Central memory CD8-positive, alpha-beta T cell (primary cell): ENCODE results near the gene NCKIPSD.
"Not testable (repeated sequence)": the region's sequence is repeated elsewhere in the genome, so short reads cannot be mapped to it uniquely, and the experiment has no call there.

ENCODE experiments used
- ATAC-seq: fragments of 150-1000 bp; cut with Tn5 transposase; replicated peaks from 2 replicates; pipeline ENCODE4 v1.10.0; 2022; ENCODE audit warnings: mild to moderate bottlenecking, moderate FRiP score, moderate number of reproducible peaks; ENCODE audit not compliant: poor library complexity, severe bottlenecking; ENCODE audit errors: extremely low read depth
- DNase-seq, 2 donors: peaks; one replicate each; pipeline ENCODE4 v3.0.0; 2021; ENCODE audit warnings: low spot score in 2 of 2
- H3K27ac Mint-ChIP-seq: one replicate; pipeline ENCODE4 v1.8.0; 2022; ENCODE audit warnings: low read depth, mild to moderate bottlenecking, moderate library complexity, mixed read lengths
- H3K27me3 Mint-ChIP-seq: one replicate; pipeline ENCODE4 v1.8.0; 2022; ENCODE audit warnings: mixed read lengths
- H3K36me3 Mint-ChIP-seq: one replicate; pipeline ENCODE4 v1.8.0; 2022; ENCODE audit warnings: mild to moderate bottlenecking, moderate library complexity, mixed read lengths; ENCODE audit not compliant: insufficient read depth
- H3K4me1 Mint-ChIP-seq: one replicate; pipeline ENCODE4 v1.8.0; 2022; ENCODE audit warnings: mixed read lengths
- H3K4me3 Mint-ChIP-seq: one replicate; pipeline ENCODE4 v1.8.0; 2022; ENCODE audit warnings: mild to moderate bottlenecking, moderate library complexity, mixed read lengths
- H3K9me3 Mint-ChIP-seq: one replicate; pipeline ENCODE4 v1.8.0; 2022; ENCODE audit warnings: mixed read lengths

NCKIPSD gene

DNA sequence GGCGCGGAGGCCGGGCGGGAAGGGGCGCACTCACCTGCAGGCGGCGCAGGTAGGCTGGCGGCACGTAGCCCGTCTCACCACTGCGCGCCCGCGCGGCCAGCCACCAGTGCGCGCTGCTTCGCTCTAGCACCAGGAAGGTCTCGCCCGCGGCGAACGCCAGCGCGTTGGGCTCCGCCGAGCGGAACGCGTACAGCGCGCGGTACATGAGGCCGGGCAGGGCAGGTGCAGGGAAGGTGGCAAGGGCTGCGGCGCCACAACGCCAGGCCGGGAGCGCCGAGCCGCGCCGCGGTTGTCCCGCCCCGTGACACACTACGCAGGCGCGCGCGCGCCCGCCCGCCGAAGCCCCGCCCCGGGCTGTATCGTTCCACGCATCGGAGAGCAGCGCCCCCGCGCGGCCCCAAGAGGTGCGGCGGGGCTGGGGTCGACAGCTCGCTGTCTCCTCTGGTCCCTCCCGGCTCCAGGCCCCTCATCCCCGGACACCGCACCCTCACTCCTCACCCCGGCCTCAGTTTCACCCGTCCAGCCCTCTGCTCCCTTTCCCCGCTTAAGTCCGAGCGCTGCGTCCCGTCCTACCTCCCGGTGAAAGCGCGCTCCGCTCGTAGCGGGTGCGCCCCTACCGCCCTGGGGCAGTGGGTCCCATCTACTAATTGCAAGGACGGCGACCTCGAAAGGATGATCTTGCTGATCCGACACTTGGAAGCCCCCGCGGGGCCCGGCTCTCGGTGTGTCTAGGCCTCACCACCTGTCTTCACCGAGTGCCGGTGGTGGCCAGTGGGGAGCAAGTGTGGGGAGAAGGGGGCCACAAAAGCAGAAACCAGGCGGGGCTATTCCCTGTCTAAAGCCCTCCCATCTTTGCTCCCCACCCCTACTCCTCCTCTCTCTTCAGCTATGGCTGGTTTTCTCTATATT is at the start of gene NCKIPSD:
Gene NCKIPSD, minus strand, starts transcription at position 313 of the 909 bp plus-strand sequence. Its CDS starts 108 bp downstream, at position 205.
- ATAC-seq (peak; percentile 81), DNase-seq (peak; percentile 82 to 89)
- H3K4me3 Mint-ChIP-seq = peak within 1 kb of the TSS; percentile 89
- peak within 1 kb of the TSS; percentile 80 for H3K27ac Mint-ChIP-seq
- H3K36me3 Mint-ChIP-seq = peaks cover 25% of the 10 kb centered on the region
- H3K27me3 Mint-ChIP-seq = no peaks in the 10 kb centered on the region
- peaks cover 30% of the 10 kb centered on the region for H3K4me1 Mint-ChIP-seq
- no peaks in the 10 kb centered on the region for H3K9me3 Mint-ChIP-seq

GRCh38 chr3:48735075-48735767 is 49.5 kb upstream of the NCKIPSD start:
- not testable (repeated sequence) for H3K27me3 Mint-ChIP-seq, ATAC-seq, DNase-seq, H3K4me3 Mint-ChIP-seq, H3K9me3 Mint-ChIP-seq, H3K4me1 Mint-ChIP-seq, H3K27ac Mint-ChIP-seq, H3K36me3 Mint-ChIP-seq

DNA sequence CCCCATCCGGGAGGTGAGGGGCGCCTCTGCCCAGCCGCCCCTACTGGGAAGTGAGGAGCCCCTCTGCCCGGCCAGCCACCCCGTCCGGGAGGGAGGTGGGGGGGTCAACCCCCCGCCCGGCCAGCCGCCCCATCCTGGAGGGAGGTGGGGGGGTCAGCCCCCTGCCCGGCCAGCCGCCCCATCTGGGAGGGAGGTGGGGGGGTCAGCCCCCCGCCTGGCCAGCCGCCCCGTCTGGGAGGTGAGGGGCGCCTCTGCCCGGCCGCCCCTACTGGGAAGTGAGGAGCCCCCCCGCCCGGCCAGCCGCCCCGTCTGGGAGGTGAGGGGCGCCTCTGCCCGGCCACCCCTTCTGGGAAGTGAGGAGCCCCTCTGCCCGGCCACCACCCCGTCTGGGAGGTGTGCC is 48.8 kb upstream of the NCKIPSD start:
- not testable (repeated sequence) for ATAC-seq, H3K4me1 Mint-ChIP-seq, DNase-seq, H3K36me3 Mint-ChIP-seq, H3K27me3 Mint-ChIP-seq, H3K9me3 Mint-ChIP-seq, H3K27ac Mint-ChIP-seq, H3K4me3 Mint-ChIP-seq

DNA sequence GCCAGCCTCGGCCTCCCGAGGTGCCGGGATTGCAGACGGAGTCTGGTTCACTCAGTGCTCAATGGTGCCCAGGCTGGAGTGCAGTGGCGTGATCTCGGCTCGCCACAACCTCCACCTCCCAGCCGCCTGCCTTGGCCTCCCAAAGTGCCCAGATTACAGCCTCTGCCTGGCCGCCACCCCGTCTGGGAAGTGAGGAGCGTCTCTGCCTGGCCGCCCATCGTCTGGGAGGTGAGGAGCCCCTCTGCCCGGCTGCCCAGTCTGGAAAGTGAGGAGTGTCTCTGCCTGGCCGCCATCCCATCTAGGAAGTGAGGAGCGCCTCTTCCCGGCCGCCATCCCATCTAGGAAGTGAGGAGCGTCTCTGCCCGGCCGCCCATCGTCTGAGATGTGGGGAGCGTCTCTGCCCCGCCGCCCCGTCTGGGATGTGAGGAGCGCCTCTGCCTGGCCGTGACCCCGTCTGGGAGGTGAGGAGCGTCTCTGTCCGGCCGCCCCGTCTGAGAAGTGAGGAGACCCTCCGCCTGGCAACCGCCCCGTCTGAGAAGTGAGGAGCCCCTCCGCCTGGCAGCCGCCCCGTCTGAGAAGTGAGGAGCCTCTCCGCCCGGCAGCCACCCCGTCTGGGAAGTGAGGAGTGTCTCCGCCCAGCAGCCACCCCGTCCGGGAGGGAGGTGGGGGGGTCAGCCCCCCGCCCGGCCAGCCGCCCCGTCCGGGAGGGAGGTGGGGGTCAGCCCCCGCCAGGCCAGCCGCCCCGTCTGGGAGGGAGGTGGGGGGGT is 48.2 kb upstream of the NCKIPSD start:
- H3K4me1 Mint-ChIP-seq, H3K27ac Mint-ChIP-seq, DNase-seq, ATAC-seq, H3K9me3 Mint-ChIP-seq, H3K4me3 Mint-ChIP-seq, H3K36me3 Mint-ChIP-seq, H3K27me3 Mint-ChIP-seq: not testable (repeated sequence)

DNA sequence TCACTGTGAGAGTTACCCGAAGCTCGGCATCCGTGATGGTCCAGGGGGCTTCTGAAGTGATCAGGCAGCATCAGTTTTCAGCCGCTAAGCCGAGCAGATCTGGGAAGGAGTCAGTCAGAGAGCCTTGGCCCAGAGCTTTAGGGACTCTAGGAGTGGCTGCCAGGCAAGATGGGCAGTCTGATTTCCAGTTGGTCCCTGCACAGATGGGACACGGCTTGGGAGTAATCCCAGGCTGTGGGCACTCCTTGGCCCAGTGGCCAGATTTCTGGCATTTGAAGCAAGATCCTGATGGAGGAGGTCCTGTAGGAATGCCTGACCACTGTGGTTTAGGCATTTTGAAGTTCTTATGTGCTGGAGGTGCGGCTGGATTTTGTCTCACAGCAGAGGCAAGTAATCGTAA is 41.8 kb upstream of the NCKIPSD start:
- H3K9me3 Mint-ChIP-seq = no peaks in the 10 kb centered on the region
- no peak for DNase-seq
- no peaks in the 10 kb centered on the region for H3K27me3 Mint-ChIP-seq
- ATAC-seq = no peak
- peaks cover 2% of the 10 kb centered on the region for H3K36me3 Mint-ChIP-seq
- no peaks in the 10 kb centered on the region for H3K4me1 Mint-ChIP-seq
- no peak overlapping the region for H3K27ac Mint-ChIP-seq
- H3K4me3 Mint-ChIP-seq = no peak overlapping the region

DNA sequence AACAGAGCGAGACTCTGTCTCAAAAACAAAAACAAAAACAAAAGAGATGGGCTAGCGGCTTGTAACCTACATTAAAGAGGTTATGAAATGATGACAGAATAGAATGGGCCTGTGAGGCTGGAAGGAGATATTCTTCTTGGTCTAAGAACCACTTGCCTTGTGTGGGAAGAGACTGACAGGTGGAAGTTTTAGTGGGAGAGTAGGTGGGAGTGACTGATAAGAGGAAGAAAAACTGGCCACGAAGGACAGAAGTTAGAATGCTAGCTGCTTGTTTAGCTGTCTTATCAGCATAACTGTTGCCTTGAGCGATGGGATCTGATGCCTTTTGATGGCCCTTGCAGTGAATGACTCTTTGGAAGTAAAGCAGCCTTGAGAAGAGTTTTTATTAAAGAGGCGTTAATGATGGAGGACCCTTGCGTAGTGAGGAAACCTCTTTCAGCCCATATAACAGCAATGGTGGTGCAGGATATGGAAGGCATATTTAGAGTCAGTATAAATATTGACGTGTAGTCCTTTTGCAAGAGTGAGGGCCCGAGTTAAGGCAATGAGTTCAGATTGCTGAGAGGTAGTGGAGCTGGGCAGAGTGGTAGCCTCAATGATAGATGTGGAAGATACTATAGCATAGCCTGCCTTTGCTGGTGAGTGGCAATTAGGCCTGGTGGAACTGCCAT is 39.6 kb upstream of the NCKIPSD start:
- DNase-seq, H3K27me3 Mint-ChIP-seq, ATAC-seq, H3K4me3 Mint-ChIP-seq, H3K4me1 Mint-ChIP-seq, H3K36me3 Mint-ChIP-seq, H3K27ac Mint-ChIP-seq, H3K9me3 Mint-ChIP-seq: not testable (repeated sequence)

DNA sequence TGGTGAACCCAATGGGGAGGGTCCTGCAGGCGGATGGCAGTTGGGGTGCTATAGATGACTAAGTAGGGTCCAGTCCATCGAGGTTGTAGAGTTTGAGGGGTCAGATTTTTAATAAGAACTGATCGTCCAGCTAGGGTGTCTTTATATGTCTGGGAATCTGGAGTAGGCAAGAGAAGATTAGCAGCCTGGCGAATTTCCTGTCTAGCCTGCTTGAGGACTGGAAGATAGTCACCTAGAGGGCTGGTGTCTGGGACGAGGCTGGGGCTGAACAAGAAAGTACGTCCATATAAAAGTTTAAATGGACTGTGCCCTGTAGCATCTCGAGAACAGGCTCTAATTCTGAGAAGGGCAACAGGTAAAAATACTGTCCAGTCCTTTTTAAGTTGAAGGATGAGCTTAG is 38.0 kb upstream of the NCKIPSD start:
- DNase-seq (no peak), ATAC-seq (no peak)
- H3K4me1 Mint-ChIP-seq = no peaks in the 10 kb centered on the region
- H3K9me3 Mint-ChIP-seq = no peaks in the 10 kb centered on the region
- H3K27me3 Mint-ChIP-seq = no peaks in the 10 kb centered on the region
- no peak overlapping the region for H3K27ac Mint-ChIP-seq
- no peak overlapping the region for H3K4me3 Mint-ChIP-seq
- H3K36me3 Mint-ChIP-seq = peaks cover 2% of the 10 kb centered on the region

- H3K27me3 Mint-ChIP-seq, DNase-seq, ATAC-seq, H3K4me3 Mint-ChIP-seq, H3K4me1 Mint-ChIP-seq, H3K9me3 Mint-ChIP-seq, H3K27ac Mint-ChIP-seq, H3K36me3 Mint-ChIP-seq: not testable (repeated sequence)
These were observed 37.6 kb upstream of the NCKIPSD start for GRCh38 chr3:48723293-48723692.

DNA sequence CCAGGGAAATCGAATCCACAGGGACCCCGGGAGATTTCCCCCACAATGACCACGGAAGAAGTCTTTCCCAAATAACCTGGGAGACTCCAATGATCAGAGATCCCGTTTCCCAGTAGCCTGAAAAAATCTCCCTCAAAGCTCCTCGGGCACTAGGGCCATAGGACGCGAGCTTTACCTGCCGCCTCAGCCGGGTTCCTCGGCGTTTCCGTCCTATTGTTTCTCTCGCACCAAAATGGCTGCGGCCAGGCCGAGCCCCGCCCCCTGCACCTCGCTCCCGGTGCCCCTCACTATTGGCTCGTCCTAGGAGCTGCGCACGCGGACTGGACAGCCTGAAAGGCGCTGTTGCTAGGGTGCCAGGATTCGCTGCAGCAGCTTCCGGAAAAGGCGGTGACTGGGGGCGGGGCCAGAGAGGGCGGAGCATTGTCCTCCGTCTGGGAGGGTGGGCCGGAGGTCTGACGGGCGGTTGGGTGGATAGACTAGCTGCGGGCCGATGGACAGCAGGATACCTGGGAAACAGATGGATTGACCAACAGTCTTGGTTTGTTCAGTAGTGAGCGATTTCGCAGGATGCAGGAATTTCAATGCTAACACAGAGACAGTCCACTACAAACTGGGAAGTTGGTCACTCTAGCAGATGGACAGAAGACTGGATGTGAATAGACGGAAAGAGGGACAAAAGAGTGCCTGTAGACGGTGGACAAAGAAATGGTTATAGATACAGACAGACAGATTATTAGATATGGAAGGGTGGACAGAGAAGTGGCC is 31.4 kb upstream of the NCKIPSD start, which contains the start of gene IP6K2:
Gene IP6K2, minus strand, starts transcription at position 240 of the 765 bp plus-strand sequence. CDS start 21,930 bp downstream, outside the sequence.
- Mint-ChIP-seq H3K36me3 (peaks cover 27% of the 10 kb centered on the region), H3K27me3 (no peaks in the 10 kb centered on the region), H3K4me1 (peaks cover 39% of the 10 kb centered on the region), H3K4me3 (peak within 1 kb of the TSS; percentile 96), H3K27ac (peak within 1 kb of the TSS; percentile 94), H3K9me3 (no peaks in the 10 kb centered on the region)
- ATAC-seq (peak; percentile 100), DNase-seq (peak; percentile 97 to 98)

DNA sequence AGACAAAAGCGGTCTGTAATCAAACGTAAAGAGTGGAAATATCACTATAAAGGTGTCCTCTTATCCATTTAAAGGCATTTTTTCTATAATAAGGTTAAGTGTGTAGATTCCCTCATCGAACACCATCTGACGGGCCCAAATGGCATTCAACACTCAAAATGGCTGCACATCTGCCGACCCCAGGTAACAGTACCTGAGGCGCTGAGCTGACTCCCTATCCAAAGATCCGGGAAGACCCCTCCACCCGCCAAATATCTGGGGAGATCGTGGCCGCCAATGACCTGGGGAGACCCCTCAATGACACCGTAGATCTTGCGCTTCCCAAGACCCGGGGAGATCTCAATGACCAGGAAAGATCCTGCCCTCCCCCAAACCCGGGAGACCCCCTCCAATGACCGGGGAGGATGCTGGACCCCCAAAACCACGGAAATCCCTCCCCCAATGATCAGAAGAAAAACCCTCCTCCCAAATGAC is 30.8 kb upstream of the NCKIPSD start:
- peaks cover 43% of the 10 kb centered on the region for H3K4me1 Mint-ChIP-seq

GRCh38 chr3:48715174-48715800 is 29.6 kb upstream of the NCKIPSD start:
- H3K36me3 Mint-ChIP-seq = peaks cover 37% of the 10 kb centered on the region

More for the DNA sequence above, 30.8 kb upstream of the NCKIPSD start:
- H3K27ac Mint-ChIP-seq = peak overlapping the region; percentile 94
- no peaks in the 10 kb centered on the region for H3K9me3 Mint-ChIP-seq
- peak overlapping the region; percentile 96 for H3K4me3 Mint-ChIP-seq
- DNase-seq (peak in 1 of 2 donors; percentile 17), ATAC-seq (peak; percentile 29)
- peaks cover 30% of the 10 kb centered on the region for H3K36me3 Mint-ChIP-seq
- H3K27me3 Mint-ChIP-seq = no peaks in the 10 kb centered on the region

More at GRCh38 chr3:48715174-48715800, 29.6 kb upstream of the NCKIPSD start:
- H3K4me3 Mint-ChIP-seq = peak overlapping the region; percentile 96
- peaks cover 52% of the 10 kb centered on the region for H3K4me1 Mint-ChIP-seq
- no peaks in the 10 kb centered on the region for H3K27me3 Mint-ChIP-seq
- H3K27ac Mint-ChIP-seq = peak overlapping the region; percentile 94
- ATAC-seq = no peak
- no peak for DNase-seq
- no peaks in the 10 kb centered on the region for H3K9me3 Mint-ChIP-seq
